Coronary artery (tissue), 2 donors: ENCODE data around the gene CALY.

Source experiments
- DNase-seq: peaks from one replicate; pipeline ENCODE4 v3.0.0-alpha.2; 2017; ENCODE audit warnings: low spot score
- H3K27ac ChIP-seq, 2 donors: fragments of 200-600 bp; sonication (generic); one replicate each; pipeline ENCODE4 v1.5.1; 2016 to 2019
- H3K4me3 ChIP-seq: fragments of 200-600 bp; sonication (generic); 2 replicates; pipeline ENCODE4 v1.5.1; 2016; ENCODE audit warnings: mild to moderate bottlenecking, moderate library complexity
- CTCF ChIP-seq: fragments of 200-600 bp; sonication (generic); IDR thresholded peaks from one replicate; pipeline ENCODE4 v1.5.1; 2019; ENCODE audit warnings: antibody characterized with exemption

Gene CALY

GRCh38 chr10:133308421-133309099 lies 28.1 kb downstream of the CALY start, which contains the start of the genes TUBGCP2 and ZNF511:
Gene TUBGCP2 (minus strand): TSS chr10:133308872. CDS start chr10:133302941, 5,931 bp downstream.
Gene ZNF511 (plus strand): TSS chr10:133308914. CDS start chr10:133308944, 30 bp downstream.
- H3K4me3 ChIP-seq: peak within 1 kb of the TSS; percentile 92

GRCh38 chr10:133307776-133308420 lies 28.8 kb downstream of the CALY start:
- H3K4me3 ChIP-seq: peak overlapping the region; percentile 92
- peak overlapping the region; percentile 92 to 97 for H3K27ac ChIP-seq
- TF ChIP-seq CTCF: no peak
- DNase-seq: no peak

More at GRCh38 chr10:133308421-133309099, 28.1 kb downstream of the CALY start, which contains the start of the genes TUBGCP2 and ZNF511:
- H3K27ac ChIP-seq: peak within 1 kb of the TSS; percentile 92 to 97
- peak; percentile 93 for DNase-seq
- TF ChIP-seq CTCF: no peak

DNA sequence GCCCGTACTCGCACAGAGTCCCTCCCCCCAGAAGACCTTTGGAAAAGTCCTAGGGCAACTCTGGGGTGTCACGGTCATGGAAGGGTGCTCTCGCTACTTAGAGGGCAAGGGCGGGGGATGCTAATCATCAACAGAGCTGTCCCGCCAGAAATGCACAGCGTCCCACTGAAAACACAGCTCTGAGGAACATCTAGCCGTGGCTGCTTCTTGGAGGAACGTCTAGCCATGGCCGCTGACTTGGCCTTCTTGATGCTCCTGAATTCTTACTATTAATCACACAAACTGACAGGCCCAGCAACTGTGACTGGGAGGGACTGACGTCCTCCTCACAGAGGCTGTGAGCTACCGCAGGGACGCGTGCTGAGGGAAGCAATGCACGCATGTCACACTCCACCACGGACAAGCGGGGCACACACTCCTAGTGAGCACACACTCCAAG lies 29.7 kb downstream of the CALY start:
- peak overlapping the region; percentile 92 for H3K4me3 ChIP-seq
- DNase-seq: no peak
- H3K27ac ChIP-seq: no peak overlapping the region
- no peak for TF ChIP-seq CTCF

DNA sequence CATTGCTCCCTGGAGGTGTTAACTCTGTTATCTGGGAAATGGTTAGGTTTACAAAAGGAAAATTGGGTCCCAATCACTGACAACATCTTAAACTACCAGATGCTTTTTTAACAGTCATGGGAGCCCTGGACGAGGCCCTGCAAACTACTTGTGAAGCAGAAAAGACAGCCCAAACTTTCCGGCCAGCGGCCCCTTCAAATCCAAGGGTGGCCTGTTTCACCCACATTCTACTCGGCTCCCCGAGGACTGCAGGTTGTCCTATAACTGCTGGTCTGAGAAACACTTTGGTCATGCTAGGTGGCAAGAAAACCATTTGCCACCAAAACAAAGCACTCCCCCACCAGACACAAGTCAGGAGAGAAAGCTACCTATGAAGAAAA lies 30.6 kb downstream of the CALY start:
- DNase-seq: no peak
- peak overlapping the region in 1 of 2 donors; percentile 62 for H3K27ac ChIP-seq
- no peak for TF ChIP-seq CTCF
- H3K4me3 ChIP-seq: no peak overlapping the region

DNA sequence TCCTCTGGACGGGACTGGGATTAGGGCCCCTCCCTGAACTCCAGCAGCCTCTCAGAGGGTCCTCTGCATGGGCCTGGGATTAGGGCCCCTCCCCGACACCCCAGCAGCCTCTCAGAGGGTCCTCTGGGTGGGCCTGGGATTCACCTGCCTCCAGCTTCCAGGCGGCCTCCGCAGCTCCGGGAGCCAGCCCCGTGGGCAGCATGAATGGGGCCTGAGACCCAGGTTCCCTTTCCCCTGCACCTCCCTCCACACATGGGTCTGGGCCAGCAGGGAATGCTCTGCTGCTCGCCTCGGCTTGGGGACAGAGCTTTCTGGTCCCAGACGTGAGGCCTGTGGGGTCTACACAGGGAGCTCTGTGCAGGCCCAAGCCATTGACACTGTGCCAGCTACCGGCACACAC lies 33.5 kb downstream of the CALY start:
- no peak for TF ChIP-seq CTCF
- no peak overlapping the region for H3K4me3 ChIP-seq
- no peak for DNase-seq
- no peak overlapping the region for H3K27ac ChIP-seq

GRCh38 chr10:133302230-133302629 lies 34.5 kb downstream of the CALY start:
- no peak for DNase-seq
- Histone ChIP-seq H3K27ac (no peak overlapping the region), H3K4me3 (no peak overlapping the region)
- no peak for TF ChIP-seq CTCF

DNA sequence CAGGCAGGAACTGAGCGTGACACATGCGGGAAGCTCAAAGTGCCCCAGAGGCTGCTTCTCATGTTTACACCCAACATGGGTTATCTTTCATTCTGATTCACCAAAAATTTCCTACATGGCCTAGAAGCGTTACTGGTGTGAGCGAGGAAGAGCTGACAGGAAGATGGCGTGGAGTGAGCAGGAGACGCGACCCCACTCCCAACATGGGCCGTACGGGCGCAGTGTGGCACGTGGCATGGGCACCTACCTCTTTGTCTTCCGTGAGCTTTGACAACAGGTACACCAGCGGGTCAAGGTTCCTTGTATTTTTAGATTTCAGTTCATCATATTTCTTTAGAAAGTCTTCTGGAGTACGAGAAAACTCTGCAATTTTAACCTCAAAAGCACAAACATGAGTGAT lies 37.0 kb downstream of the CALY start:
- TF ChIP-seq CTCF: no peak
- DNase-seq: no peak
- Histone ChIP-seq H3K27ac (no peak overlapping the region), H3K4me3 (no peak overlapping the region)
